ENCODE results near the gene TUBA3D.
"Not testable (repeated sequence)": the region's sequence is repeated elsewhere in the genome, so short reads cannot be mapped to it uniquely, and the experiment has no call there.

TUBA3D gene

GRCh38 chr2:131521961-131522781 lies 46.3 kb downstream of the TUBA3D start:
- TF ChIP-seq CTCF (IDR thresholded peaks at IDR 0.05; ENCODE audit: insufficient read depth, low read depth, low read length, missing control alignments), result no peak
- no peak overlapping the region for H3K4me3 ChIP-seq (ENCODE audit: low read length)
- no peak for DNase-seq (ENCODE audit: low read depth)

GRCh38 chr2:131525256-131525655 lies 49.3 kb downstream of the TUBA3D start:
- DNase-seq (ENCODE audit: low read depth), result not testable (repeated sequence)

GRCh38 chr2:131527131-131528001 lies 51.4 kb downstream of the TUBA3D start, which contains the start of gene CCDC74A:
Gene CCDC74A, plus strand, starts transcription at chr2:131527888. Its CDS starts 83 bp downstream, at chr2:131527971.
- peak within 1 kb of the TSS; percentile 16 for H3K4me3 ChIP-seq (ENCODE audit: low read length)
- peak; percentile 56 for DNase-seq (ENCODE audit: low read depth)

More at GRCh38 chr2:131525256-131525655, 49.3 kb downstream of the TUBA3D start:
- not testable (repeated sequence) for H3K4me3 ChIP-seq (ENCODE audit: low read length)

GRCh38 chr2:131528981-131529863 lies 53.3 kb downstream of the TUBA3D start:
- not testable (repeated sequence) for H3K4me3 ChIP-seq (ENCODE audit: low read length); DNase-seq (ENCODE audit: low read depth)

GRCh38 chr2:131529864-131530445 lies 54.0 kb downstream of the TUBA3D start:
- not testable (repeated sequence) for DNase-seq (ENCODE audit: low read depth); H3K4me3 ChIP-seq (ENCODE audit: low read length)

- H3K4me3 ChIP-seq (ENCODE audit: low read length); DNase-seq (ENCODE audit: low read depth): not testable (repeated sequence)
These were observed 54.9 kb downstream of the TUBA3D start for GRCh38 chr2:131530626-131531344.

GRCh38 chr2:131531547-131532185 lies 55.7 kb downstream of the TUBA3D start:
- not testable (repeated sequence) for H3K4me3 ChIP-seq (ENCODE audit: low read length); DNase-seq (ENCODE audit: low read depth)
